Measurements from ENCODE around the gene CCL27. TPM values are rescaled to one million over a fixed set of nuclear protein-coding genes. Genes with fewer than 3 reads are reported as not detected.

The CCL27 gene
- total and polyA plus RNA-seq, 2 of the 8 experiments (the other 6 are each of a cell fraction or from before 2014, with no cell fraction given), result 0.42 TPM; not detected in 1

- FAIRE-seq, result no peak
- Histone ChIP-seq H2BK5ac (ENCODE audit: low read depth, low read length) (no peak overlapping the region), H4K91ac (replicated peaks; ENCODE audit: insufficient read length, low read length) (no peak overlapping the region), H3K36me3 (ENCODE audit: control insufficient read depth in 2 of 4, insufficient read depth in 4 of 4, low read length in 3 of 4) (no peaks in the 10 kb centered on the region; a peak in 1 of 8 replicates), H2BK12ac (ENCODE audit: low read depth, low read length) (no peak overlapping the region), H3K18ac (ENCODE audit: extremely low read depth, low read length) (no peak overlapping the region), H3K9ac (replicated peaks in 1 of 4; ENCODE audit: extremely low read depth in 1 of 4, low read depth in 3 of 4, low read length in 3 of 4) (no peak overlapping the region), H3K4me1 (replicated peaks in 1 of 4; ENCODE audit: control insufficient read depth in 3 of 4, insufficient read depth in 4 of 4, low read length in 3 of 4) (peaks cover 0 to 16% (median 6%) of the 10 kb centered on the region in 4 experiments; a peak in 6 of 7 replicates), H3K79me2 (ENCODE audit: control insufficient read depth in 1 of 2, insufficient read depth in 2 of 2, low read length in 2 of 2) (no peaks in the 10 kb centered on the region), H3K4ac (replicated peaks; ENCODE audit: insufficient read length, low read depth, low read length) (no peak overlapping the region), H3K14ac (ENCODE audit: insufficient read length) (no peak overlapping the region), H4K20me1 (replicated peaks in 1 of 2; ENCODE audit: control insufficient read depth in 1 of 2, insufficient read depth in 2 of 2, low read length in 2 of 2) (peaks cover 0 to 5% of the 10 kb centered on the region in 2 experiments), H3K56ac (replicated peaks; ENCODE audit: insufficient read length, low read depth, low read length) (no peak overlapping the region), H2BK120ac (replicated peaks; ENCODE audit: low read depth, low read length) (no peak overlapping the region), H3K23me2 (ENCODE audit: low read depth, low read length) (peaks cover 11% of the 10 kb centered on the region), H3K79me1 (ENCODE audit: low read depth, low read length) (no peaks in the 10 kb centered on the region; the same call in 1 of the 2 replicates), H3K27ac (ENCODE audit: low read depth, low read length) (no peak overlapping the region), H2BK15ac (ENCODE audit: low read length) (no peak overlapping the region), H4K5ac (ENCODE audit: insufficient read length, low read depth, low read length) (no peak overlapping the region), H3K23ac (ENCODE audit: insufficient read length) (no peak overlapping the region), H2AK5ac (ENCODE audit: low read depth, low read length) (no peak overlapping the region), H3K4me2 (ENCODE audit: insufficient read depth in 1 of 2, low read depth in 2 of 2, low read length in 2 of 2) (peak overlapping the region in 1 of 2 experiments; percentile 46; a peak in 1 of 4 replicates), H2AFZ (ENCODE audit: low read length) (no peak overlapping the region), H3K4me3 (ENCODE audit: extremely low read depth in 1 of 4, insufficient read depth in 2 of 4, low read depth in 3 of 4, low read length in 4 of 4) (no peak overlapping the region), H3K27me3 (replicated peaks in 1 of 4; ENCODE audit: control insufficient read depth in 3 of 4, extremely low read depth in 1 of 4, insufficient read depth in 3 of 4, low read length in 3 of 4) (peaks cover 56 to 85% (median 83%) of the 10 kb centered on the region in 4 experiments), H3K9me3 (ENCODE audit: insufficient read depth in 2 of 2, low read depth in 1 of 2, low read length in 1 of 2) (no peaks in the 10 kb centered on the region), H2BK20ac (ENCODE audit: low read length) (no peak overlapping the region), H4K8ac (ENCODE audit: extremely low read depth, insufficient read depth, low read length) (no peak overlapping the region)
- WGBS, 2 experiments (ENCODE audit: extremely low coverage in 1 of 2, insufficient coverage in 1 of 2, insufficient read length in 1 of 2, insufficient replicate concordance in 2 of 2, low coverage in 1 of 2, low lambda C conversion rate in 2 of 2, missing lambda C conversion rate in 1 of 2), result 57% methylated on average over 3 of the region's 3 CpGs; no CpG with 5 or more reads in 1 of the 2 experiments
- POLR2A ChIA-PET (ENCODE audit: partially characterized antibody), result interaction anchor here (1.4 to 2.6 kb wide), 2 partner anchors 9 to 12 kb away, joined by 5 to 12 read pairs; partner anchors contain the start of gene SIGMAR1
- CTCF ChIA-PET (ENCODE audit: partially characterized antibody), result interaction anchor here (0.8 to 2.7 kb wide), 12 partner anchors 7 to 77 kb away, joined by 3 to 31 read pairs (median 5); partner anchors contain the start of genes GALT and RPP25L
- TF ChIP-seq KDM4A (IDR thresholded peaks at IDR 0.05; ENCODE audit: low read depth, low read length, severe bottlenecking), result no peak
- TF ChIP-seq FOSL1 (IDR thresholded peaks at IDR 0.05; ENCODE audit: insufficient read depth, low read depth, low read length), result no peak
- TF ChIP-seq SP1 (IDR thresholded peaks at IDR 0.05; ENCODE audit: low read depth, low read length), result no peak
- peak; percentile 94 for TF ChIP-seq KDM1A (IDR thresholded peaks at IDR 0.05; ENCODE audit: borderline replicate concordance, low read length)
- no peak for TF ChIP-seq EZH2 (IDR thresholded peaks at IDR 0.05; ENCODE audit: low read depth, low read length, severe bottlenecking)
- TF ChIP-seq RAD21 (IDR thresholded peaks at IDR 0.05 in 1 of 2, conservative IDR thresholded peaks at IDR 0.05 in 1 of 2; ENCODE audit: low read depth in 2 of 2, low read length in 2 of 2), result no peak
- no peak for TF ChIP-seq ZNF274 (IDR thresholded peaks at IDR 0.05; ENCODE audit: borderline replicate concordance, extremely low read depth, low read length)
- TF ChIP-seq CEBPB (IDR thresholded peaks at IDR 0.05; ENCODE audit: low read depth, low read length), result no peak
- TF ChIP-seq HDAC2 (IDR thresholded peaks at IDR 0.05; ENCODE audit: borderline replicate concordance in 1 of 2, low read depth in 2 of 2, low read length in 2 of 2), result 0 out of 4 replicates have a peak, but pooled peaks of 1 of the 2 experiments have one; percentile 45
- no peak for DNase-seq (ENCODE audit: low read depth in 1 of 2, low spot score in 2 of 2)
Measured at GRCh38 chr9:34625186-34625486, 37.3 kb downstream of the CCL27 start.

Measured in H1 (cell line).